Muscle of leg (tissue), 11 donors: ENCODE measurements around the gene SORCS1. TPM values are rescaled to one million over a fixed set of nuclear protein-coding genes. Genes with fewer than 3 reads are reported as not detected.

Source experiments
- DNase-seq: peaks from one replicate; pipeline ENCODE4 v3.0.0; 2013
- H3K27ac ChIP-seq: one replicate; pipeline ENCODE4 v1.5.1; 2013; ENCODE audit warnings: mild to moderate bottlenecking, low read length, control low read depth
- H3K27me3 ChIP-seq: one replicate; pipeline ENCODE4 v1.6.1; 2013; ENCODE audit warnings: low read length; ENCODE audit not compliant: control insufficient read depth, insufficient read depth
- H3K36me3 ChIP-seq: one replicate; pipeline ENCODE4 v1.6.1; 2013; ENCODE audit warnings: low read length; ENCODE audit not compliant: control insufficient read depth, insufficient read depth
- H3K4me1 ChIP-seq: one replicate; pipeline ENCODE4 v1.6.1; 2013; ENCODE audit warnings: low read length; ENCODE audit not compliant: control insufficient read depth, insufficient read depth
- H3K4me3 ChIP-seq: one replicate; pipeline ENCODE4 v1.5.1; 2013; ENCODE audit warnings: low read length, control low read depth
- H3K9me3 ChIP-seq: replicated peaks from 2 replicates; pipeline ENCODE4 v1.6.1; 2013; ENCODE audit warnings: low read depth, low read length; ENCODE audit not compliant: control insufficient read depth
- WGBS: methylation state at CpG from one replicate; pipeline ENCODE4 v1.1.5; 2013; ENCODE audit warnings: missing lambda C conversion rate; ENCODE audit not compliant: insufficient coverage; 5-methylcytosine and 5-hydroxymethylcytosine counted together
- polyA plus RNA-seq, 8 donors: library from polyadenylated mRNA; unstranded; fragments of 120-200 nt; gene quantifications; one replicate each; pipeline versions ENCODE4 v1.2.1 to v1.2.3, GENCODE V29; 2013; ENCODE audit warnings: inconsistent platforms in 1 of 8, low replicate concordance in 1 of 8; ENCODE audit not compliant: insufficient read length in 8 of 8, insufficient read depth in 1 of 8
- total RNA-seq: library from RNA; stranded (reverse); fragments of 120-200 nt; gene quantifications from one replicate; pipeline ENCODE4 v1.2.4, GENCODE V29; 2013

SORCS1 gene
- total and polyA plus RNA-seq, 9 donors = 2.4 to 6.2 (median 3.8) TPM

GRCh38 chr10:106708506-106708905 is 456.0 kb downstream of the SORCS1 start:
- no peak overlapping the region for H3K4me3 ChIP-seq
- no peaks in the 10 kb centered on the region for H3K27me3 ChIP-seq
- no peak for DNase-seq
- no peaks in the 10 kb centered on the region for H3K4me1 ChIP-seq
- H3K9me3 ChIP-seq = no peaks in the 10 kb centered on the region
- no peak overlapping the region for H3K27ac ChIP-seq
- no CpG with 5 or more reads among the region's 2 CpGs for WGBS
- no peaks in the 10 kb centered on the region for H3K36me3 ChIP-seq

DNA sequence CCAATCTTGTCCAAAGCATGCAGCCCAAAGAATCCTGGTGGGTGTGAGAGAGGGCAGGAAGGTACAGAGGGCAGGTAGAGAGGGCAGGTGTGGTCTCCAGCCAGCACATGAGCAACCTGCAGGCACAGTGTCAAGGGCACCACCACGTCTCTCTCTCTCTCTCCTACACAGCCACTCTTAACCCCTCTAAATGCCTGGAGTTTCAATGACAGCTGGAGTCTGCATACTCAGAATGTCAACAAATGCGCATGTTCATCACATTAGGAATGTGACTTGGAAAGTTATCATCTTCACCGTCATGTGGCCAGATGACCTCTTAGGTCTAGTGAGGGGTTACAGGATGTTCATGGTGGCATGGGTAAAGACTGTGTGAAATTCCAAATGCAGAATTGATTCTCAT is 456.8 kb downstream of the SORCS1 start:
- Histone ChIP-seq H3K27ac (no peak overlapping the region), H3K36me3 (no peaks in the 10 kb centered on the region), H3K4me3 (no peak overlapping the region), H3K27me3 (no peaks in the 10 kb centered on the region), H3K9me3 (no peaks in the 10 kb centered on the region), H3K4me1 (no peaks in the 10 kb centered on the region)
- DNase-seq = no peak
- 23% methylated on average over 3 of the region's 3 CpGs for WGBS

DNA sequence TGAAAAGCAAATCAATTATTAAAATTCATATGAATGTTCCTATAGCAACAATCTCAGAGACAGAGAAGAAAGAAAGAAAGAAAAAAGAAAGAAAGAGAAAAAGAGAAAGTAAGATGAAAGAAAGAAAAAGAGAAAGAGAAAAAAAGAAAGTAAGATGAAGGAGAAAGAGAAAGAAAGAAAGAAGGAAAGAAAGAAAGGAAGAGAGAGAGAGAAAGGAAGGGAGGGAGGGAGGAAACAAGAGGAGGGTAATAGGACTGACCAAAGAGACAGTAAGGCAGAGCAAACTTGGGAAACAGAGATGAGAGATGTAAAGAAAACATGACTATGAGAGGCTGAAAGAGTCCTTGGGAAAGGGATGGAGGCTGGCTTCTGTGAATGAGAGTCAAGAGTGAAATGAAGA is 458.4 kb downstream of the SORCS1 start:
- no peaks in the 10 kb centered on the region for H3K36me3 ChIP-seq
- no peak overlapping the region for H3K4me3 ChIP-seq
- H3K27me3 ChIP-seq = no peaks in the 10 kb centered on the region
- H3K4me1 ChIP-seq = no peaks in the 10 kb centered on the region
- no peak overlapping the region for H3K27ac ChIP-seq
- no peaks in the 10 kb centered on the region for H3K9me3 ChIP-seq
- no peak for DNase-seq

DNA sequence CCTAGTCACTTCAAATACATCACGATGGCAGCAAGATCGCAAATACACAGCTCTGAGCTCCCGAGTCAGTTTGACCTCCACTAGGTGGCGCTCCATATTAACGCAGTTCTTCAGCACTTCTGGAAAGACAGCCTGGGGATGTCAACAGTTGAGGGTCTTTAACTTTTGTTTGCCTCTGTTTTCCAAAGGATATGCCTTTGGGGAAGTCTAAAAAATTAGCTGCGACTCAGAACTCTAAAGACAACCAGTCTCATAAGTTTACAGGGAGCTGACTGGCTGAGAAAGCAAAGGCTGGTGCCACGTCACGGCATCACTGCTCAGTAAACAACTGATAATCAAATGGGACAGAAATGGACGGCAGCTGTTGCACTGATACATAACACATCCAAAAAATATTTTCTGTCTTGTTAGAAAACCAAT is 458.8 kb downstream of the SORCS1 start:
- no peaks in the 10 kb centered on the region for H3K4me1 ChIP-seq
- DNase-seq = peak; percentile 87
- WGBS = 46% methylated on average over 4 of the region's 9 CpGs
- no peaks in the 10 kb centered on the region for H3K9me3 ChIP-seq
- no peaks in the 10 kb centered on the region for H3K27me3 ChIP-seq
- H3K36me3 ChIP-seq = no peaks in the 10 kb centered on the region
- H3K4me3 ChIP-seq = no peak overlapping the region
- H3K27ac ChIP-seq = no peak overlapping the region

- Histone ChIP-seq H3K4me3 (no peak overlapping the region), H3K36me3 (no peaks in the 10 kb centered on the region), H3K27me3 (no peaks in the 10 kb centered on the region), H3K27ac (no peak overlapping the region), H3K4me1 (no peaks in the 10 kb centered on the region), H3K9me3 (no peaks in the 10 kb centered on the region)
- no peak for DNase-seq
- WGBS = 73% methylated on average over 2 of the region's 2 CpGs
These were observed 468.3 kb downstream of the SORCS1 start for GRCh38 chr10:106696239-106696638.

DNA sequence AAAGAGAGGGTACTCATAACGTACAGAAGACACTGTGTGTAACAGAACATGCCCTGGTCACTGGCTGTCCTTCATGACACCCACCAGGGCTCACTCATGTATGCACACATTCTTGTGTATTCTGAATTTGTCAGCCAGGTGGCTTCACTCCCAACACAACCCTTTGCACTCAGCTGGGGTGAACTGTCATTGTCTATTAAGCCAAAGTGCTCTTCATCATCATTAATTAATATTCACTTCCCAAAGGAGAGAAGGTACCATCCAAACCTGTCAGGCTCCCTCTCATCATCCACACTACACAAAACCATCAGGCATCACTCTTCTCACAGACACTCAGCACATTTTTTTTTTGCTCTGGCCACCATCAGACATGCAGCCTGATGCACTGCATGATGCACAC is 469.8 kb downstream of the SORCS1 start:
- Histone ChIP-seq H3K27me3 (no peaks in the 10 kb centered on the region), H3K4me3 (no peak overlapping the region), H3K27ac (no peak overlapping the region), H3K36me3 (no peaks in the 10 kb centered on the region), H3K9me3 (no peaks in the 10 kb centered on the region), H3K4me1 (no peaks in the 10 kb centered on the region)
- WGBS = no CpG with 5 or more reads among the region's 1 CpG
- DNase-seq = no peak

DNA sequence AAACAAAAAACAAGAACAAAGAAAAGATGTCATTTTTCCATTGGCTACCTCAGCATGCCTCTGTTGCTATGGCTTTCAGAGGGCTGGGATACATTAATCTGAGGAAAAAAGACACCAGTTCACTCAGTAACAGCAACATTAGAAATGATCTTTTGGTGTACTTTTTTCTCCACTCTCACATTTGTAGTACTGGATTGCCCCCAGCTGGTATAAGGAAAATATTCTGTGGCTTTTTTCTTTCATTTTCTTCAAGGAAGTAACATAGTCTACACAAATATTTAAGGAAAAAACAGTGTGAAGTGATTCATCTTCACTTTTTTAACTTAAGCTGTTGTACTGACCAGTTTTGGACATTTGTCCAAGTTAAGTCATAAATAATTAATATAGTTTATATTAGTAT is 482.3 kb downstream of the SORCS1 start:
- Histone ChIP-seq H3K27me3 (no peaks in the 10 kb centered on the region), H3K36me3 (no peaks in the 10 kb centered on the region), H3K4me1 (no peaks in the 10 kb centered on the region), H3K27ac (no peak overlapping the region), H3K4me3 (no peak overlapping the region), H3K9me3 (no peaks in the 10 kb centered on the region)
- DNase-seq = peak; percentile 60

DNA sequence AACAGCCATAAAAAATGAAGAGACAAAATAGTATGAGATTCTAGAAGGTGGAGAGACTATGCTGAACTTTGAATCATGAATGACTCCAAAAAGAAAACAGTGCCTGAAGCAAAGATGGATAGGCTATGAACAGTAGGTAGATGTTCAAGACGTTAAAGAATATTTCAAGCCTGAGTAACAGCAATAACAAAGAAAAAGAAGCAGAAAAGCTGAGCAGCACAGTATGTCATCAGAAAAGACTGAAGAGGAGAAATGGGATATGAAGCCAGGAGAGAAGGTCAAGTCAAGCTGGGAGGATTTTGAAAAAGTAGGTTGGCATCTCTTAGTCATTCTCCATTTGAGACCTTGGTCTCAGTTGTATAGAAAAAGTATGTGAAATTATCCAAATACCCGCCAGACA is 484.4 kb downstream of the SORCS1 start:
- no peaks in the 10 kb centered on the region for H3K27me3 ChIP-seq
- H3K36me3 ChIP-seq = no peaks in the 10 kb centered on the region
- 67% methylated on average over 1 of the region's 2 CpGs for WGBS
- no peaks in the 10 kb centered on the region for H3K4me1 ChIP-seq
- DNase-seq = no peak
- no peak overlapping the region for H3K27ac ChIP-seq
- no peak overlapping the region for H3K4me3 ChIP-seq
- H3K9me3 ChIP-seq = no peaks in the 10 kb centered on the region

- Histone ChIP-seq H3K4me1 (no peaks in the 10 kb centered on the region), H3K27me3 (no peaks in the 10 kb centered on the region), H3K4me3 (no peak overlapping the region), H3K9me3 (no peaks in the 10 kb centered on the region), H3K36me3 (no peaks in the 10 kb centered on the region), H3K27ac (no peak overlapping the region)
- DNase-seq = no peak
These were observed 485.2 kb downstream of the SORCS1 start for GRCh38 chr10:106679314-106679713.

GRCh38 chr10:106672517-106673175 is 491.9 kb downstream of the SORCS1 start:
- Histone ChIP-seq H3K9me3 (no peaks in the 10 kb centered on the region), H3K27ac (no peak overlapping the region), H3K4me1 (no peaks in the 10 kb centered on the region), H3K27me3 (no peaks in the 10 kb centered on the region), H3K4me3 (no peak overlapping the region), H3K36me3 (no peaks in the 10 kb centered on the region)
- WGBS = no CpG with 5 or more reads among the region's 6 CpGs
- DNase-seq = no peak

GRCh38 chr10:106661767-106662140 is 502.8 kb downstream of the SORCS1 start:
- DNase-seq = no peak
- no peak overlapping the region for H3K4me3 ChIP-seq
- WGBS = 86% methylated on average over 1 of the region's 3 CpGs
- H3K9me3 ChIP-seq = no peaks in the 10 kb centered on the region
- H3K4me1 ChIP-seq = no peaks in the 10 kb centered on the region
- no peaks in the 10 kb centered on the region for H3K36me3 ChIP-seq
- H3K27ac ChIP-seq = no peak overlapping the region
- no peaks in the 10 kb centered on the region for H3K27me3 ChIP-seq
